GF-D8 (cell line): Measurements from ENCODE around the gene CPEB4.

Experiments
- DNase-seq: peaks from one replicate; lab custom pipeline; 2025; lab: John Stamatoyannopoulos, UW

CPEB4 gene

DNA sequence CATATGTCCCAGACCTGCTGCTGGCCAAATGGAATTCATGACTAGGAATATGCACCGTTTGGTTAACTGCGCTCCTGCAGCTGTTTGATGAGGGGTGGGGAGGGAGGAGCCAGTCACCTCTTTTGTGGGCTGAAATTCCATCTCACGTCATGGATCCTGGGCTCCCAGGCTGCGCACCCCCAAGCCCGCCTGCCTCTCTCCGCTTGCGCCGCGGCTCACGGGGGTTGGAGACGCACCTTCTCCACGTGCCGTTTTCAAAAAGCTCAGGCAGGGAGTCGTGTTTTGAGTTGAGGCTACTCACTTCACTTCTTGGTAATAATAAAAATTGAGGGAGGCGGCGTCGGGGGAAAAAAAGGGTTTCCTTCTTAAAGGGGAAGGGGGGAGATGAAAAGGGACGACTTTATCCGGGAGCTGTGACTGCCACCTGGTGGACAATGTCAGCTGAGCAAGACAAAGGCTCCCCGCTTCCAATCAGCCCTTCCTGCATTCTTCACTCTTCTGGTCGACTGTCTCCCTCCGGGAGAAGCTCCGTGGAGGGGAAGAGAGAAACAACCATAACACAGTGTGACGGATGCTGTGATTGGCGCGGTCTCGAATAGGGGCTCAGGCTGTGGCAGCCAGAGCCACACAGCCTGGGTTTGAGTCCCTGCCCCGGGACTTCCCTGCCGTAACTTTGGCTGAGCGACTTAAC lies 84.9 kb downstream of the CPEB4 start:
- peak; percentile 19 for DNase-seq

- DNase-seq, result no peak
These were observed 85.4 kb downstream of the CPEB4 start for GRCh38 chr5:173973616-173973969.

GRCh38 chr5:173974688-173975239 lies 86.6 kb downstream of the CPEB4 start:
- no peak for DNase-seq

GRCh38 chr5:173981185-173981761 lies 93.1 kb downstream of the CPEB4 start:
- DNase-seq, result no peak

- DNase-seq, result no peak
These were observed 96.1 kb downstream of the CPEB4 start for GRCh38 chr5:173984218-173984617.

GRCh38 chr5:173988554-173989431 lies 100.6 kb downstream of the CPEB4 start, which contains the start of gene C5orf47:
Gene C5orf47, plus strand, starts transcription at chr5:173989170. Its CDS starts 94 bp downstream, at chr5:173989264.
- DNase-seq, result no peak

DNA sequence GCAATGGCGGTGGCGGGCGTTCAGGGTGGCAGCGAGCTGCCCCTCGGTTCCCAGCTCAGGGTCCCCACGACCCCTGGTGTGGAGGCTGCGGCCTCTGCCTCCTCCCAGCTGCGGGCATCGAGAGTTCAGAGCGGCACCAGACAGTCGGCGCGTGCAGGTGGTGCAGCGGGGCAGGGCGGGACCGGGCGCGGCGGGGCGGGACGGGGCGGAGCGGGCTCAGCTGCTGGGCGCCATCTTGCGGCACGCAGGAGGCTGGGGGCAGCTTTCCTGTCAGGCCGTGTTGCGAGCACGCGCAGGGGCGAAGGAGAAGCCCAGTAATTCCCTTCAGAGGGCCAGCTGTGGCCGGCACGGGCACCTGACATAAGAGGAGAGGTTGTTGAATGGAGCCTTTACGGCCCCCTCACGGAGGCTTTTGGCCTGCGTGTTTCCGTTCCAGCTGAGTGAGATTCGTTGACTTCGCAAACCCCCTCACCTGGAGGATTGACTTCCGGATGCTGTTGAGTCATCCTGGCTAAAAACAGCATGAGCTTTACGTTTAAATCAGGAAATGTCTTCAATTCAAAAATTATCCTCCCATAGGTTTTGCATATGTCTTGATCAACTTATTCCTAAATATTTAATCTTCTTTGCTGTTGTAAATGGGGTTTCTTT lies 101.4 kb downstream of the CPEB4 start:
- no peak for DNase-seq

- no peak for DNase-seq
These were observed 109.2 kb downstream of the CPEB4 start for GRCh38 chr5:173997331-173997730.

DNA sequence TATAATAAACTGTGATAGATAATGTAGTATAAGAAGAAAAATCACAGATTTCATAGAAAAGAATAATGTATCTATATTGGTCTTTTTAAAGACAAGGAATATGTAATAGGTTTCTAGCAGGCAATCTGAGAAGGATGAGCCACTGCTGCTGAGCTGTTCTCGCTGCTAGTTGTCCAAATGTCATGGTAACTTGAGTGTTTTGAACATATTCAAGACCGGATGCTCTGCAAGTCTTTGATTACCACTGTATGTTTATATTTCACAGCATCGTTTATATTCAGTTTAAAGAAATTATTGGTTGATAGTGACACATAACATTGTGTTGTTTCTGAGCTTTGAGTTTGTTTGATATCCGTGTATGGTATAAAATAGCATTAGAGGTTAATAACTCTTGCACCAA lies 110.4 kb downstream of the CPEB4 start:
- DNase-seq, result no peak

DNA sequence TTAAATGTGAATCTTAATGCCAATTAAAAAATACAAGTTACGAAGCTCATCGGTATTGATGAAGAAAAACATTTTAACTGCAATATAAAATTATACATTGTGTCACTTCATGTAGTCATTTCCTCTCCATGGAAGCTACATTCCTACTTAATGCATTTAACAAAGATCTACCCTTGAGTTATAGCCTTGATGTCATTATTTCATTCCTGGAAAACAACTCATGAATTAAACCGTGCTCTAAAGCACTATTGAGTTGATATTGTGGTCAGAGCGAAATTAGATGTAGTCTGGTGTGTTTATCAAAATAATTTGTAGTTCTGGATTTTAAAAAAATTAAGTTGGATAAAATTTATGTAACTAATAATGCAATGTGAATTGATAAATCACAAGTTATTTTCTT lies 111.9 kb downstream of the CPEB4 start:
- DNase-seq, result no peak

DNA sequence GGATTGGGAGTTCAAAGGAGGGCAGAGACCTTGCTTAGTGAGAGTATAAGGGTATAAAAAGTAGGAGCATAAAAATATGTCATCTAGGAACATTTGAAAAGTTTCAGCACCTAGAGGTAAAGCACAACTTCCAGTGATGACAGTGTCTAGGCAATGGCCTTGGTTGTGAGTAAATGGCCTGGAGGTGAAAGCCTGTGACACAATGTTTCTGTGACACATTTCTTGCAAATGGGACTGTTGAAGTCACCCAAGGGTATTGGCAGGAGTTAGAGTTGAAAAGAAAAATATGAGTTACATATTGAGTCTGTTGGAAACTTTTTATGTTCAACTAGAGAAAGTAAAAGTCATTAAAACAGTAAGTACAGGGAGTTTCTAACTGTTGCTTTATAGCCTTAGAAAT lies 115.6 kb downstream of the CPEB4 start:
- DNase-seq, result no peak

DNA sequence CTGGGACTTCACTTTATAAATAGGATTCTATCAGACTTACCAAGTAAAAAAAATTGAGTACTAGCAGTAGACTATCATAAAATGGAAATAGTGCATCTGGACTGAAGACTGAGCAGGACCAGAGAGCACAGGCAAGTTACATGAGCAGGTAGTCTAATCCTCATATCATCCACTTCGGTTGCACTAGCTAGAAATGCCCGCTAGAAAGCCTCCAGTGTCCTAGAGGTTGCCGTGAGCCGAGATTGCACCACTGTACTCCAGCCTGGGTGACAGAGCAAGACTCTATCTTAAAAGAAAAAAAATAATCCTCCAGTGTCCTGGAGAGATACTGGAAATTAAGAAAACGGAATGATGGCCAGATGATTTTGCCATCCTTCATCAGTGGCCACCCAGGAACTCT lies 120.8 kb downstream of the CPEB4 start:
- no peak for DNase-seq

DNA sequence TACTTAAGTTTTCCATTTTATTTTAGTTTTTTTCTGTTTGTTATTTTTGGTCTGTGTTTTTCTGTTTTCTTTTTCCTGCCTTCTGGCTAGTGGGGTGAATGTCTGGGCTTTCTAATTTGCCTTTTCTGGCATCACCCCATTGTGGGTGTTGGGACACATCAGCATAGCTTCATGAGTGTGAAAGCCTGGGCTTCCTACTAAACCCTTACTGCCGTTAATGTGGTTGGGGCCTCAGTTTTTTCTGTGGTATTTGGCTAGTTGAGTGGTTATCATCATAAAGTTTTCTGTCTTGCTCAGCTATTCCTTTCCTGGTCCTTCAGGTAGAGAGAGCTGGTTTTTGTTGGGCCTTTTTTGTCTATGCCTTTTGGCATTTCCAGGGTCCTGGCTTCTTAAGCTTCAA lies 122.2 kb downstream of the CPEB4 start:
- DNase-seq, result no peak

DNA sequence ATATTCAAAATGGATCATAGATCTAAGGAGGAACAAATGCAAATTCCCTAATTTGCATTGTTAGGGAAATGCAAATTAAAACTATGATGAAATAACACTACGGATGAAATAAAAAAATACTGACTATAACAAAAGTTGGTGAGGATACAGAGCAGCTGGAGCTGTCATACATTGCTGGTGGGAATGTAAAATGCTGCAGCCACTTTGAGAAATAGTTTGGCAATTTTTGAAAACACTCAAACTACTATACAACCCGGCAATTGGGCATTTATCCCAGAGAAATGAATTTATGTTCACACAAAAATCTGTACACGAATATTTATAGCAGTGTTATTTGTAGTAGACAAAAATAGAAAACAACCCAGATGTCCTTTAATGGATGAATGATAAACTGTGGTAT lies 123.3 kb downstream of the CPEB4 start:
- no peak for DNase-seq
